GM18870 (cell line): ENCODE measurements around the gene ZNF275.
"Not testable (repeated sequence)": the region's sequence is repeated elsewhere in the genome, so short reads cannot be mapped to it uniquely, and the experiment has no call there.

Experiments
- ATAC-seq: cut with Tn5 transposase; IDR thresholded peaks from one replicate; pipeline ENCODE4 v1.9.1; 2021; ENCODE audit warnings: moderate library complexity; ENCODE audit not compliant: unreplicated experiment

ZNF275 gene, protein sequence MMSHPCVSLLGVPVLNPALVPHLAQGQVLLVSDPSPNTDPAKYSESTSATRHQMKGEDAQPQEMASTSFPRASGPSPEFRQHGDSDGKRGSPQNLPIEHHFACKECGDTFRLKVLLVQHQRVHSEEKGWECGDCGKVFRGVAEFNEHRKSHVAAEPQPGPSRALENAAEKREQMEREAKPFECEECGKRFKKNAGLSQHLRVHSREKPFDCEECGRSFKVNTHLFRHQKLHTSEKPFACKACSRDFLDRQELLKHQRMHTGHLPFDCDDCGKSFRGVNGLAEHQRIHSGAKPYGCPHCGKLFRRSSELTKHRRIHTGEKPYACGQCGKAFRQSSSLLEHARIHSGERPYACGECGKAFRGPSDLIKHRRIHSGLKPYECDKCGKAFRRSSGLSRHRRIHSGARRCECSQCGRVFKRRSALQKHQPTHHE

GRCh38 chrX:153333821-153334653, at the start of gene ZNF275:
ZNF275 (plus strand) TSS chrX:153334153; CDS start chrX:153336680, 2,527 bp downstream.
- ATAC-seq: peak; percentile 54

DNA sequence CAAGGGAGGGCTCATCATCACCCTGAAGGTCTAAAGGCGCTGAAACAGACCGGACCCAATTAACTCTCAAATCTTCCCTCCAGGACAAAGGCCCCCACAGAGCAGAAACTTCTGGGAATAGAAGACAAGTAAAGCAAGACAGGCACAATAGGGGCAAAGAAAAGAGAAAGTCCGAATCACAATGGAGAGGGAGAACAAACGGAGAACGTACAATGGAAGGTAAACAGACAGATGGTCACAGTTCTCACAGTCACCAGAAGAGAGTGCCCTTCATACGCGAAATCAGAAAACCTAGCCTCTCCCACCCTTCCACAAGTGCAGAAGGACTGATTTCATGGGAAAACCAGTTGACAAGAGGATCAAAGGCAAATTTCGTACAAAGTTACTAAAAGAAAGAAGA, 48.3 kb upstream of the ZNF275 start:
- ATAC-seq: not testable (repeated sequence)

GRCh38 chrX:153288807-153289206, 45.1 kb upstream of the ZNF275 start:
- not testable (repeated sequence) for ATAC-seq

GRCh38 chrX:153293485-153294071, 40.4 kb upstream of the ZNF275 start:
- not testable (repeated sequence) for ATAC-seq

GRCh38 chrX:153297376-153297775, 36.6 kb upstream of the ZNF275 start:
- no peak for ATAC-seq

DNA sequence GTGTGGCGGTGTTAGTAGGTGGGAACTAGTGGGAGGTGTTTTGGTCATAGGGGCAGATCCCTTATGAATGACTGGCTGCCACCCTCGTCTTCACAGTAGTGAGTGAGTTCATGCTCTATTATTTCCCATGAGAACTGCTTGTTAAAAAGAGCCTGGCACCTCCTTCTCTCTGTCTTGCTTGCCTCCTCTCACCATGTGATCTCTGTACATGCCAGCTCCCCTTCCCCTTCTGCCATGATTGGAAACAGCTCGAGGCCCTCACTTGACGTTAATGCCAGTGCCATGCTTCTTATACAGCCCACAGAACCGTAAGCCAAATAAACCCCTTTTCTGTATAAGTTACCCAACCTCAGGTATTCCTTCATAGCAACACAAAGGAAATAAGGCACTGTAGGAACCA, 34.1 kb upstream of the ZNF275 start:
- ATAC-seq: no peak

DNA sequence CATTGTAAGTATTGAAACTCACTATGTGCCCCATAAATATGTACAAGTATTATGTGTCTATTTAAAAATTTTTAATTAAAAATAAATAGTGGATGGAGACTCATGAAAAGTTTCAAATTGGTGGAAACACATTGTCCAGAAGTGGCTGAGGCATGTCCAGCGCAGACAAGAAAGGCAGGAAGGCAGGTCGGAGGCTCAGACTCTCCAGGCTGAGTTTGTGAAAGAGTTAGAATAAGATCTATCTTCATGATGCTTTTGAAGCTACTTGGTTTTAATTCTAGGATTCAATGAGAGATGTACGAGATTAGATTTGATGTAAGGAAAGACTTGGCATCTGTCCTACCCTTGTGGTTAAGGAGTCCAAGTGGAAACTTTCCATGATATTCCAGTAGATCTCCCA, 32.2 kb upstream of the ZNF275 start:
- no peak for ATAC-seq

GRCh38 chrX:153302796-153303195, 31.2 kb upstream of the ZNF275 start:
- ATAC-seq: no peak

DNA sequence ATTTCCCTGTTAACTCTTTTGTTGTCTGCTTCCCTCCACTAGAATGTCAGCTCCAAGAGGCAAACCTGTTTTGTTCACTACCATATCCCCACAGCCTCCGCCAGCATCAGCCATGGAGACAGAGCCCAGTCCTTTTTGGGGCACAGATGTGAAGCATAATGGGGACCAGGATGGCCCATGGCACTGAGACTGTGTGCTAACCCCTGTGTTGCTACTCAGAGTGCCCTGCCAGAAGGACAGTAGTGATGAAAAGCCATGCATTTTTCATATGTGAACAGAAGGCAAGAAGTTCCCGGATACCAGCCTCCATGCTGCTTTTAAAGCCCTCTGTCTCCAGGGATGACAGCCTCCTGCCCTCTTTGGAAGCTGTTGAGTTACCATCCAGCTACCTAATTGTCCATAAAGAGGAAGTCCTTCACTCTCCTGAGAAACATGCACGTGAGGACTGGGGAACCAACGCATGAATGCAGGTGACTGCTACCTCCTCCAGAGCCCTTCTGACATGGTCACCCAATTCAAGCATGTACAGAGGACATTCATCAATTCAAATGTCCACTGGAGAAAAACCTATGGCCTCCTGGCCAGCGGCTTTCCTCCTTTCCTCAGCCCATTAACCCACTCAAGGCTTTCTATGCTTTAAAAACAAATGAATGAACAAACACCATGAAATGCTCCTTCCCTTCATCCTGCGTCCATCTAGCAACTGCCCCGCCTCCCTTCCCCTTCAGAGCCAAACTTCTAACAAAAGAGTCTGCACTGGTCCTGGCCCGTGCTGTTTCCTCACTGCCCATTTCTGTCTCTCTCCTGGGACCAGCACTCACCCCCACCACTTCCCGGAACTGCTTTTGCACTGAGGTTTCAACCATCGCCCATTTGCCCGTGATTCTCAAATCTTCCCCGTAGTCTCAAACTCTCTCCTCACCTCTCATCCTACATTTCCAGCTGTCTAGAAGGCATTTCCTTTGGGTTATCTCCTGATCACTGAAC, 30.4 kb upstream of the ZNF275 start:
- ATAC-seq: no peak

DNA sequence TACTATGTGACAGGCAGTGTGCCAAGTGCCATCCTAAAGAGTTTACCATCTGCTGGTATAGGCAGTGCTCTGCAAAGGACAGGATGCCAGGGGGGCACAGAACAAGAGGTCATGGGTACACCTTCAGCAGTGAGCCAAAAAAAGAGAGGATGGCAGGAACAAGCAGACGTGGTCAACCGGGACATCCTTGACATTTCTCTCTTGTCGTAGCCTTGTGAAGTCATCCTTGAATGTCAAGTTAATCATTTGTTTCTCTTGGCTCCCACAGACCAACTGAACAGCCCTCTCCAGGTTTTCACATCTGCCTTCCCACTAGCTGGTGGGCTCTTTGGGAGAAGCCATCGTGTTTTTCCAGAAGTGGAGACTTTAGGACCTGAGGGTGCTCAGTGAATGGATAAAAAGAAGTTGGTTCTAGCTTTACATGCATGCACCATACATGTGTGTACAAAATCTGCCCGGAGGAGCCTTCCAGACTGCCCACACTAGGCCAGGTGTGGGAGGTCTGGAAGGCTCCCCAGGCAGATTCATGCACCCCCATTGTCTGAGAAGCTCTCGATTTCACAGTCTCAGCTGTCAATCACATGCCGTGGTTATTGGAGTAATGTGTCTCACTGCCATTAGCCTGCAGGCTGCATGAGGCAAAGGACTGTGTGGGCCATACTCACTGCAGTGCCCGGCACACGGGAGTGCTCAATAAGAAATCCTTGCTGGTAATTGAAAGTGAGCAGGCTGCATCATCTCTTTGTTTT, 28.8 kb upstream of the ZNF275 start:
- ATAC-seq: no peak

- ATAC-seq: no peak
Observed at GRCh38 chrX:153305972-153306371, 28.0 kb upstream of the ZNF275 start.

DNA sequence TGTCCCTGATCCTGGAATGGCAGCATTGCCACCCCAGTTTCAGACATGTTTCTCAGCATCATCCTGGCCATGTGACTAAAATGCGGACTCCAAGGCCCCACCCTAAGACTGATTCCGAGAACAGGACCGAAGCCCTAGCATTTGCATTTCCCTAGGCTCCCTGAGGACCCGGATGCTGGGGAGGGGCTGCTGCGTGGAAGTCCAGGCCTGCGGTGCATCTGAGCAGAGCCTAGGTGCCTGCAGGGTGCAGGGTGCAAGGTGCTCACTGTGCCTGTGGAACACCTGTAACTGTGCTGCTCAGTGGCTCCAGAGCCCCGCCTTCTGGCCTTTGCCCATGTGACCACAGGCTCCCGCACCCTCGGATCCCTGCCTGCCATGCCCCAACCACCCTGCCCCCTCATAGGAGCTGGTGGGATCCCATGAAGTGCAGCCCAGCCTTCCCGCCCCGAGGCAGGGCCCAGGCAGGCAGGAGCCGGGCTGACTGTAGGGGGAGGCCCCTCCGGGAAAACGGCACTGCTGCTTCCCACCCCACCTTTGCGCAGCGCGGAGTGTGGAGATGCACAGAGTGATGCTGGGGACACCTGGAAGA, 27.3 kb upstream of the ZNF275 start:
- ATAC-seq: no peak

- ATAC-seq: no peak
Observed at GRCh38 chrX:153307276-153308178, 26.4 kb upstream of the ZNF275 start.

DNA sequence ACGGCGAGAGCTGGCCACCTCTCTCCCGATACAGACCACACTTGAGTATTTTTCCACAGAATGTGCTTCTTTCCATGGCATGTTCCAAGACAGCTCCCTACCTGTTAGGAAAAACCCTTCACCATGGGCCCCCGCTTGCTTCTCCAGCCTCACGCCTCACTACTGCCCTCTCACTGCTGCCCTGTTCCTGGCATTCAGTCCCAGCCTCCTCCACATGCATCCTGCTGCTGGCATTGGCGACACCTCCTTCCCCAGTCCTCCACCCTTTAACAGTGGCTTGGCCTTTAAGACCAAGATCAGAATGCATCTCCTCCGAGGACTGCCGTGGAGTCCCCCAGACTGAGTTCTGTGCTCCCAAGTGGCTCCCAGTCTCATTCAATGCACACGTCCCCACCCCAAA, 23.1 kb upstream of the ZNF275 start:
- no peak for ATAC-seq

DNA sequence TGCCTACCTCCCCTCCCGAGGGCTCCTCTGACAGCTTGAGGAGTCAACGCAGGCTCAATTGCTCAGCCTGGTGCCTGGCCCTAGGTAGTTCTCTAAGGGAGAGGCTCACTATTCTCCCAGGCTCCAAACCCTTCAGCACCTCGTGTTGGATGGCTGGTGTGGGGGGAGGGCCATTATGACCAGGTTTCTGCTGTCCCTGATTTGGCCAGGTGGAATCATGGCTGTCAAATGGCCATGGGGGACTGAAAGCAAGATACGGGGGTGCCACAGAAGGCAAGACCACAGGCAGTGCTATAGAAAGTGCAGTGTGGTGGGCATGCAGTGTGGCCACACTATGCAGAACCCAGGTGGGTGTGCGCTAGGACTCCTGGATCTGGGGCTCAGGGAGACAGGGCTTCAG, 21.9 kb upstream of the ZNF275 start:
- ATAC-seq: no peak

DNA sequence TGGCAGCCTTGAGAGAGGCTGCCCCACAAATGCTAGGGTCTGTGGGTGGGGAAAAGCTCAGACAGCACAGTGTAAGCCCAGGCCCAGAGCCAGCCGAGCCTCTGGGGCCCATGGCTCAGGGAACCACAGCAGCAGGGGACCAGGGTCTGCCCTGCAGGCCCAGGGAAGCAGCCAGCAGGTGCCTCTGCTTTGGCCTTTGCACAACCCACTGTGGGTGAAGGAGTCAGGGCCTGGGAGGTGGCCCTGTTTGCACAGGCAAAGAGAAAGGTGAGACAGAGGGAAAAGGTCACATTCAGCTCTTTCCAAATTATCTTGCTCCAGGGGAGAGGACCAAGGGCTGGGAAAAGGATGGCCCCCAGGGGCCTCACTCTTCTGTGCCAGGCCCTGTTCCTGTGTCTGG, 21.1 kb upstream of the ZNF275 start:
- no peak for ATAC-seq

DNA sequence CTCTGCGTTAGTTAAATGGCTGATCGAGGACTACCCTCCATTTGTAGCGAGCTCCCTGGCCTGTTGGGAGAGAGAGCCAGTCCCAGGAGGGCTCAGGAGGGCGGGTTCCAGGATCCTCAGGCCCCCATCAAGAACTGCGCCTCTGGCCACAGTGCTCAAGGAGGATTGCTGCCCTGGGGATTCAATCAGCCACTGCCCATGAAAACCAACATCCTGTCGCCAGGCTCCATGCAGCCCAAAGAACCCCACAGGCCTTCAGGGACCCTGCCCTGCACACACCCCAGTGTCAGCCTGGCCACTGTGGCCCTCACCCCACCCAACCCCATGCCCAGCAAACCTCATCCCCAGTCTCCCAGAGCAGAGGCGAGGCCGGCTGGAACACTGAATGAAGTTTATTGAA, 16.6 kb upstream of the ZNF275 start:
- ATAC-seq: no peak

DNA sequence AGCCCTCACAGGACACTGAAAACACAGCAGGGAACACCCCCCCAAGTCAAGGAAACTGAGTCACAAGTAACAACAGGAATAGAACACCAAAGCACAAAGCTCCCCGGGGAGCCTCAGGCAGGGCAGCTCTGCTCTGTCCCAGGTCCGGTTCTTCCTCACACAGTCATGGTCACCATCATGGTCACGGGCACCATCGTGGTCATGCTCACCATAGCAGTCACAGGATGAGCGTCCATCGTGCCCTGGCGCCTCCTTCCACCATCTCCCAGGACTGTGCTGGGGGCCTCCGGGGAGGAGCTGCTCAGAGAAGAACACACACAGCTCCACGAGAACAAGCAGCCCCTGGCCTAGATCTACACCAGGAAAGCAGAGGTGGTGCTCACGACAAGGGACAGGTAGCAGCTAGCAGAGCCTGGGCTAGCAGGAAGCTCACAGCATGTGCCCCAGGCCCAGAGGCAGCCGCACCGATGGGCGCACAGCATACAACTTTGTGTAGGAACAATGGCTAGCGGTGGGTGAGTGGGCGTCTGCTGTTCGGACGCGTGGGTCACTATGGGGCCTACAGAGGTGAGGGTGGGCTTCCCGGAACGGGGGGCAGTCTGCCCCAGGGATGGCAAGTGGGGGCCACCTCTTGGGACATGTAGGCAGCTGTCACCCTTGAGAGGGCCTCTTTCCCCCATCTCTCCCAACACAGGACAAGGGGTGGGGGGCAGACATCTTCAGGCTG, 15.8 kb upstream of the ZNF275 start:
- no peak for ATAC-seq
